H1 (cell line): ENCODE results near the gene PVALB. TPM values are rescaled to one million over a fixed set of nuclear protein-coding genes. Genes with fewer than 3 reads are reported as not detected.

ENCODE experiments used
- CTCF ChIA-PET: fragments of 300-600 bp; sonication (Branson Sonifier 250); formaldehyde crosslinking; loops from one replicate; lab custom pipeline; 2021; ENCODE audit not compliant: partially characterized antibody; lab: Charles Lee
- POLR2A ChIA-PET: fragments of 300-600 bp; sonication (Branson Sonifier 250); formaldehyde crosslinking; loops from one replicate; lab custom pipeline; 2021; ENCODE audit warnings: inconsistent platforms; ENCODE audit not compliant: partially characterized antibody; lab: Charles Lee
- DNase-seq, 2 experiments: peaks; one replicate each; pipeline versions ENCODE4 v3.0.0 to v3.0.0-alpha.2; 2010 to 2022; ENCODE audit warnings: low spot score in 2 of 2, low read depth in 1 of 2, mixed read lengths in 1 of 2
- FAIRE-seq: peaks from 2 replicates; lab custom pipeline; 2011; peaks lifted over from hg19 to GRCh38; lab: Jason Lieb, UNC
- H2AFZ ChIP-seq: 2 replicates; pipeline ENCODE4 v1.8.1; 2012; ENCODE audit warnings: low read length, inconsistent platforms
- H2AK5ac ChIP-seq: 2 replicates; pipeline ENCODE4 v1.6.1; 2013; ENCODE audit warnings: low read depth, low read length
- H2BK120ac ChIP-seq: replicated peaks from 2 replicates; pipeline ENCODE3; 2013; ENCODE audit warnings: low read depth, low read length, inconsistent platforms
- H2BK12ac ChIP-seq: 2 replicates; pipeline ENCODE4 v1.6.1; 2013; ENCODE audit warnings: low read depth, low read length
- H2BK15ac ChIP-seq: 2 replicates; pipeline ENCODE4 v1.6.1; 2013; ENCODE audit warnings: low read length
- H2BK20ac ChIP-seq: 2 replicates; pipeline ENCODE4 v1.6.1; 2013; ENCODE audit warnings: low read length
- H2BK5ac ChIP-seq: 2 replicates; pipeline ENCODE4 v1.6.1; 2013; ENCODE audit warnings: low read depth, low read length
- H3K14ac ChIP-seq: 2 replicates; pipeline ENCODE4 v1.6.1; 2013; ENCODE audit warnings: inconsistent platforms; ENCODE audit not compliant: insufficient read length
- H3K18ac ChIP-seq: 2 replicates; pipeline ENCODE4 v1.6.1; 2013; ENCODE audit warnings: low read length; ENCODE audit errors: extremely low read depth
- H3K23ac ChIP-seq: 2 replicates; pipeline ENCODE4 v1.6.1; 2013; ENCODE audit warnings: inconsistent platforms; ENCODE audit not compliant: insufficient read length
- H3K23me2 ChIP-seq: 2 replicates; pipeline ENCODE4 v1.6.1; 2013; ENCODE audit warnings: low read depth, low read length
- H3K27ac ChIP-seq: 2 replicates; pipeline ENCODE4 v1.6.1; 2011; ENCODE audit warnings: low read depth, low read length, inconsistent platforms
- H3K27me3 ChIP-seq, 4 experiments: replicated peaks in 1 of 4; 1 replicate in 1 of 4; 2 replicates in 3 of 4; pipeline versions ENCODE4 v1.6.1 to v1.8.1; 2011 to 2013; ENCODE audit warnings: low read length in 3 of 4, mild to moderate bottlenecking in 3 of 4, inconsistent platforms in 2 of 4, mixed read lengths in 2 of 4, moderate library complexity in 1 of 4; ENCODE audit not compliant: control insufficient read depth in 3 of 4, insufficient read depth in 3 of 4; ENCODE audit errors: extremely low read depth in 1 of 4
- H3K36me3 ChIP-seq, 4 experiments: 2 replicates each; pipeline versions ENCODE4 v1.6.1 to v1.8.1; 2011 to 2013; ENCODE audit warnings: mild to moderate bottlenecking in 4 of 4, low read length in 3 of 4, moderate library complexity in 2 of 4, control low read depth in 1 of 4, inconsistent platforms in 1 of 4; ENCODE audit not compliant: insufficient read depth in 4 of 4, control insufficient read depth in 2 of 4
- H3K4ac ChIP-seq: replicated peaks from 2 replicates; pipeline ENCODE3; 2013; ENCODE audit warnings: low read length, low read depth, mixed read lengths, inconsistent platforms; ENCODE audit not compliant: insufficient read length
- H3K4me1 ChIP-seq, 4 experiments: replicated peaks in 1 of 4; 1 replicate in 1 of 4; 2 replicates in 3 of 4; pipeline versions ENCODE4 v1.6.1 to v1.8.1; 2011 to 2013; ENCODE audit warnings: low read length in 3 of 4, inconsistent platforms in 2 of 4, mixed read lengths in 1 of 4; ENCODE audit not compliant: insufficient read depth in 4 of 4, control insufficient read depth in 3 of 4
- H3K4me2 ChIP-seq, 2 experiments: 2 replicates each; pipeline versions ENCODE4 v1.6.1 to v1.8.1; 2011 to 2013; ENCODE audit warnings: low read depth in 2 of 2, low read length in 2 of 2, control low read depth in 1 of 2, inconsistent platforms in 1 of 2, mild to moderate bottlenecking in 1 of 2; ENCODE audit not compliant: insufficient read depth in 1 of 2
- H3K4me3 ChIP-seq, 4 experiments: fragments of 200-600, 300-600 bp in 1 of 4; sonication (generic), shearing (Covaris generic), sonication (Bioruptor Twin) in 1 of 4; 2 replicates each; pipeline versions ENCODE4 v1.5.1 to v1.8.1; 2011 to 2016; ENCODE audit warnings: low read length in 4 of 4, low read depth in 3 of 4, control low read depth in 2 of 4, inconsistent platforms in 2 of 4, mild to moderate bottlenecking in 2 of 4, mixed read lengths in 1 of 4, moderate library complexity in 1 of 4; ENCODE audit not compliant: insufficient read depth in 2 of 4; ENCODE audit errors: extremely low read depth in 1 of 4
- H3K56ac ChIP-seq: replicated peaks from 2 replicates; pipeline ENCODE3; 2013; ENCODE audit warnings: low read depth, mild to moderate bottlenecking, mixed read lengths, low read length, inconsistent platforms; ENCODE audit not compliant: insufficient read length
- H3K79me1 ChIP-seq: 2 replicates; pipeline ENCODE4 v1.6.1; 2013; ENCODE audit warnings: low read depth, low read length, control low read depth
- H3K79me2 ChIP-seq, 2 experiments: 2 replicates each; pipeline versions ENCODE4 v1.6.1 to v1.8.1; 2012 to 2013; ENCODE audit warnings: low read length in 2 of 2, mild to moderate bottlenecking in 2 of 2, inconsistent platforms in 1 of 2; ENCODE audit not compliant: insufficient read depth in 2 of 2, control insufficient read depth in 1 of 2
- H3K9ac ChIP-seq, 4 experiments: replicated peaks in 1 of 4; 1 replicate in 1 of 4; 2 replicates in 3 of 4; pipeline versions ENCODE4 v1.6.1 to v1.8.1; 2011 to 2013; ENCODE audit warnings: low read depth in 3 of 4, low read length in 3 of 4, control low read depth in 2 of 4, mild to moderate bottlenecking in 2 of 4, moderate library complexity in 2 of 4, inconsistent platforms in 1 of 4; ENCODE audit errors: extremely low read depth in 1 of 4
- H3K9me3 ChIP-seq, 2 experiments: 2 replicates each; pipeline versions ENCODE4 v1.6.1 to v1.8.1; 2012 to 2013; ENCODE audit warnings: mild to moderate bottlenecking in 2 of 2, moderate library complexity in 2 of 2, control low read depth in 1 of 2, inconsistent platforms in 1 of 2, low read depth in 1 of 2, low read length in 1 of 2, mixed read lengths in 1 of 2; ENCODE audit not compliant: insufficient read depth in 2 of 2
- H4K20me1 ChIP-seq, 2 experiments: replicated peaks in 1 of 2; 2 replicates each; pipeline versions ENCODE3 to v1.8.1; 2011 to 2013; ENCODE audit warnings: inconsistent platforms in 2 of 2, low read length in 2 of 2, mild to moderate bottlenecking in 1 of 2; ENCODE audit not compliant: insufficient read depth in 2 of 2, control insufficient read depth in 1 of 2
- H4K5ac ChIP-seq: 2 replicates; pipeline ENCODE4 v1.6.1; 2013; ENCODE audit warnings: low read length, low read depth, mixed read lengths, inconsistent platforms; ENCODE audit not compliant: insufficient read length
- H4K8ac ChIP-seq: 2 replicates; pipeline ENCODE4 v1.8.0; 2013; ENCODE audit warnings: mild to moderate bottlenecking, moderate library complexity, low read length, inconsistent platforms; ENCODE audit not compliant: insufficient read depth; ENCODE audit errors: extremely low read depth
- H4K91ac ChIP-seq: replicated peaks from 2 replicates; pipeline ENCODE3; 2013; ENCODE audit warnings: low read length, mixed read lengths, inconsistent platforms; ENCODE audit not compliant: insufficient read length
- BACH1 ChIP-seq: IDR thresholded peaks from 2 replicates; pipeline ENCODE4 v1.6.1; 2012; ENCODE audit warnings: low read length, improper control_type of control experiment
- SAP30 ChIP-seq: fragments of 300-600 bp; sonication (generic); IDR thresholded peaks from 2 replicates; pipeline ENCODE4 v1.7.1; 2012; ENCODE audit warnings: low read length, moderate library complexity, mild to moderate bottlenecking, inconsistent platforms; ENCODE audit not compliant: insufficient read depth, insufficient replicate concordance
- SIN3A ChIP-seq, 2 experiments: IDR thresholded peaks in 1 of 2; conservative IDR thresholded peaks in 1 of 2; 2 replicates each; pipeline ENCODE4 v1.6.1; 2011 to 2012; ENCODE audit warnings: low read length in 2 of 2, improper control_type of control experiment in 1 of 2, low read depth in 1 of 2, mild to moderate bottlenecking in 1 of 2
- SP2 ChIP-seq: IDR thresholded peaks from 2 replicates; pipeline ENCODE4 v1.6.1; 2012; ENCODE audit warnings: mild to moderate bottlenecking, low read length, inconsistent platforms
- WGBS, 2 experiments: shearing (Covaris generic) in 1 of 2; methylation state at CpG; one replicate each; pipeline versions ENCODE4 v1.1.6 to v1.1.7; 2013 to 2015; ENCODE audit warnings: low lambda C conversion rate in 2 of 2, mixed read lengths in 2 of 2, inconsistent platforms in 1 of 2, low coverage in 1 of 2, missing lambda C conversion rate in 1 of 2; ENCODE audit not compliant: insufficient replicate concordance in 2 of 2, insufficient coverage in 1 of 2, insufficient read length in 1 of 2; ENCODE audit errors: extremely low coverage in 1 of 2, missing lambda C conversion rate in 1 of 2; 5-methylcytosine and 5-hydroxymethylcytosine counted together
- polyA plus RNA-seq, 7 experiments: library from polyadenylated mRNA; depleted of rRNA in 3 of 7; stranded (reverse) in 5 of 7; unstranded in 2 of 7; fragments of >200 nt in 5 of 7; fragments of 200-250 nt in 2 of 7; gene quantifications; 1 replicate in 5 of 7; 2 replicates in 1 of 7; 4 replicates in 1 of 7; pipeline versions ENCODE4 v1.2.1 to v1.2.3, GENCODE V29; 2011 to 2013; ENCODE audit warnings: missing spikeins in 2 of 7, mixed read lengths in 2 of 7
- total RNA-seq: library from RNA; stranded (reverse); fragmentation: NEBNext Ultra II Directional; extraction: Animal tissue kit (Norgen Biotek cat#: 25700); gene quantifications from 2 replicates; pipeline ENCODE4 v1.2.1, GENCODE V29; 2021

PVALB gene
- total and polyA plus RNA-seq, 2 of the 8 experiments (the other 6 are each of a cell fraction or from before 2014, with no cell fraction given) = 1.7 to 5.4 TPM

- Histone ChIP-seq H3K4me3 (peak overlapping the region; percentile 80 to 96 (median 85)), H3K14ac (no peak overlapping the region), H3K4ac (no peak overlapping the region), H3K9me3 (peaks cover 3 to 9% of the 10 kb centered on the region in 2 experiments; a peak in 3 of 4 replicates), H3K18ac (0 out of 2 replicates have a peak overlapping the region, but pooled peaks have one; percentile 40), H3K79me2 (peaks cover 0 to 6% of the 10 kb centered on the region in 2 experiments; a peak in 2 of 4 replicates), H3K9ac (peak overlapping the region in 3 of 4 experiments; percentile 56 to 86 (median 57); a peak in 6 of 7 replicates), H4K20me1 (peaks cover 2 to 5% of the 10 kb centered on the region in 2 experiments), H3K23me2 (peaks cover 6% of the 10 kb centered on the region; the same call in 1 of the 2 replicates), H2AK5ac (no peak overlapping the region), H2AFZ (no peak overlapping the region), H2BK20ac (no peak overlapping the region), H4K8ac (peak overlapping the region; percentile 5; the same call in 1 of the 2 replicates), H3K4me2 (peak overlapping the region; percentile 82 to 89), H3K23ac (no peak overlapping the region), H2BK12ac (no peak overlapping the region)
- ChIA-PET POLR2A (interaction anchor here (0.7 to 1.2 kb wide), 5 partner anchors 76 to 246 kb away, joined by 3 to 5 read pairs (median 3); partner anchors contain the start of gene EIF3D), CTCF (interaction anchor here (0.6 to 2.3 kb wide), 11 partner anchors 9 to 235 kb away, joined by 3 to 11 read pairs (median 3); no protein-coding TSS in a partner anchor)
- 3% methylated on average over 10 of the region's 23 CpGs; no CpG with 5 or more reads in 1 of the 2 experiments for WGBS, 2 experiments
- FAIRE-seq = no peak
- TF ChIP-seq SIN3A (conservative IDR thresholded peaks at IDR 0.05 in 1 of 2, IDR thresholded peaks at IDR 0.05 in 1 of 2; ENCODE audit: low read depth in 1 of 2, low read length in 2 of 2) (peak in 1 of 2 experiments; percentile 68; a peak in 1 of 4 replicates), SP2 (no peak), SAP30 (peak; percentile 49), BACH1 (no peak)
- TF ChIP-seq, all 59 proteins: peak for 2
- peaks cover 0 to 4% (median 4%) of the 10 kb centered on the region in 4 experiments; a peak in 6 of 7 replicates for H3K4me1 ChIP-seq
- no peak overlapping the region; the same call in 1 of the 2 replicates for H2BK5ac ChIP-seq
- H2BK15ac ChIP-seq = no peak overlapping the region
- H4K91ac ChIP-seq = no peak overlapping the region
- H3K36me3 ChIP-seq = no peaks in the 10 kb centered on the region
- peak in 1 of 2 experiments; percentile 61 for DNase-seq
- H3K27ac ChIP-seq = no peak overlapping the region
- no peak overlapping the region for H4K5ac ChIP-seq
- no peak overlapping the region for H2BK120ac ChIP-seq
- H3K56ac ChIP-seq = no peak overlapping the region
- H3K79me1 ChIP-seq = no peaks in the 10 kb centered on the region; the same call in 1 of the 2 replicates
- peaks cover 0 to 10% (median 7%) of the 10 kb centered on the region in 4 experiments; a peak in 4 of 7 replicates for H3K27me3 ChIP-seq
Measured at GRCh38 chr22:36775586-36775963, 41.3 kb downstream of the PVALB start.
